K562 (cell line): ENCODE data around the gene RASGRP1. TPM values are rescaled to one million over a fixed set of nuclear protein-coding genes. Genes with fewer than 3 reads are reported as not detected.

ENCODE experiments used
- ATF1 ChIP-seq, 2 experiments: fragments of 450-650 bp in 1 of 2; IDR thresholded peaks; 2 replicates each; pipeline ENCODE4 v1.6.1; 2016; ENCODE audit warnings: missing compliant biosample characterization in 1 of 2, missing genetic modification characterization in 1 of 2
- BACH1 ChIP-seq: fragments of 200-800 bp; sonication (Bioruptor generic); IDR thresholded peaks from 2 replicates; pipeline ENCODE4 v1.6.1; 2016; ENCODE audit warnings: missing genetic modification characterization, missing compliant biosample characterization
- BRD9 ChIP-seq: fragments of 450-650 bp; IDR thresholded peaks from 2 replicates; pipeline ENCODE4 v1.6.1; 2018; ENCODE audit warnings: low read depth; ENCODE audit not compliant: partially characterized antibody
- CXXC5 ChIP-seq: fragments of 250-450 bp; sonication (Bioruptor Pico); IDR thresholded peaks from 2 replicates; pipeline ENCODE4 v1.8.0; 2022; ENCODE audit warnings: inconsistent platforms, mild to moderate bottlenecking, moderate library complexity
- FOXK2 ChIP-seq, 2 experiments: fragments of 450-650 bp; IDR thresholded peaks in 1 of 2; conservative IDR thresholded peaks in 1 of 2; 2 replicates each; pipeline ENCODE4 v1.6.1; 2016; ENCODE audit warnings: low read depth in 2 of 2, mild to moderate bottlenecking in 1 of 2
- HSF4 ChIP-seq: fragments of 250-450 bp; sonication (Bioruptor Pico); IDR thresholded peaks from 2 replicates; pipeline ENCODE4 v2.1.2; 2022; ENCODE audit warnings: mild to moderate bottlenecking, moderate library complexity, borderline replicate concordance
- JUND ChIP-seq, 2 experiments: IDR thresholded peaks; 2 replicates in 1 of 2; 3 replicates in 1 of 2; pipeline ENCODE4 v1.6.1; 2011; ENCODE audit warnings: borderline replicate concordance in 2 of 2, low read depth in 2 of 2, low read length in 2 of 2, improper control_type of control experiment in 1 of 2, missing biosample characterization in 1 of 2, missing genetic modification characterization in 1 of 2, missing genetic modification reagents in 1 of 2
- KAT2B ChIP-seq: IDR thresholded peaks from one replicate; pipeline ENCODE4 v1.6.1; 2012; ENCODE audit warnings: low read depth, mild to moderate bottlenecking, control low read depth, inconsistent platforms, low read length, moderate library complexity
- SOX6 ChIP-seq: fragments of 450-650 bp; IDR thresholded peaks from 2 replicates; pipeline ENCODE4 v1.6.1; 2014; ENCODE audit warnings: mild to moderate bottlenecking
- TEAD4 ChIP-seq, 2 experiments: sonication (generic) in 1 of 2; formaldehyde crosslinking in 1 of 2; IDR thresholded peaks; 2 replicates each; pipeline versions ENCODE4 v1.6.1 to v1.8.0; 2012 to 2022; ENCODE audit warnings: borderline replicate concordance in 1 of 2, inconsistent platforms in 1 of 2, low read length in 1 of 2, mild to moderate bottlenecking in 1 of 2, missing genetic modification reagents in 1 of 2
- TOE1 ChIP-seq, 2 experiments: fragments of 450-650 bp in 1 of 2; sonication (generic) in 1 of 2; formaldehyde crosslinking in 1 of 2; IDR thresholded peaks; 2 replicates each; pipeline versions ENCODE4 v1.7.1 to v1.8.0; 2016 to 2022; ENCODE audit warnings: borderline replicate concordance in 2 of 2, mild to moderate bottlenecking in 2 of 2, antibody characterized with exemption in 1 of 2, inconsistent platforms in 1 of 2, low read depth in 1 of 2, missing genetic modification reagents in 1 of 2, moderate library complexity in 1 of 2
- ZEB2 ChIP-seq: fragments of 450-650 bp; IDR thresholded peaks from 2 replicates; pipeline ENCODE4 v1.6.1; 2016
- polyA plus RNA-seq, 8 experiments: library from polyadenylated mRNA; depleted of rRNA in 4 of 8; stranded (reverse) in 5 of 8; unstranded in 3 of 8; fragments of >200 nt; fragmentation: Nextera tagmentation in 2 of 8; fragmentation: Illumina TruSeq in 1 of 8; extraction: Ambion mirVana in 2 of 8; extraction: Trizol in 1 of 8; gene quantifications; 2 replicates each; pipeline versions ENCODE4 v1.2.1 to v1.2.3, GENCODE V29; 2011 to 2014; ENCODE audit warnings: inconsistent platforms in 1 of 8, missing spikeins in 1 of 8
- total RNA-seq, 7 experiments: library from RNA; depleted of rRNA in 6 of 7; stranded (reverse); fragments of >200 nt in 6 of 7; fragmentation: Illumina TruSeq in 2 of 7; extraction: Trizol in 2 of 7; gene quantifications; 2 replicates each; pipeline versions ENCODE4 v1.2.1 to v1.2.3, GENCODE V29; 2011 to 2021; ENCODE audit warnings: low replicate concordance in 1 of 7
- TF ChIP-seq, protein P1 (sequence below): fragments of 450-650 bp; formaldehyde crosslinking; IDR thresholded peaks from 2 replicates; pipeline ENCODE4 v1.4.0; 2020; ENCODE audit warnings: mild to moderate bottlenecking, moderate library complexity
- TF ChIP-seq, protein P2 (sequence below): sonication (generic); formaldehyde crosslinking; IDR thresholded peaks from 2 replicates; pipeline ENCODE4 v1.8.0; 2022; ENCODE audit warnings: missing genetic modification reagents, mild to moderate bottlenecking, moderate library complexity, borderline replicate concordance
- TF ChIP-seq, protein P3 (sequence below): sonication (generic); formaldehyde crosslinking; IDR thresholded peaks from 2 replicates; pipeline ENCODE4 v1.5.0; 2020; ENCODE audit warnings: missing genetic modification reagents

Gene RASGRP1
- total and polyA plus RNA-seq, 9 of the 15 experiments (the other 6 are each of a cell fraction or from before 2014, with no cell fraction given): 0.14 to 0.72 (median 0.31) TPM

DNA sequence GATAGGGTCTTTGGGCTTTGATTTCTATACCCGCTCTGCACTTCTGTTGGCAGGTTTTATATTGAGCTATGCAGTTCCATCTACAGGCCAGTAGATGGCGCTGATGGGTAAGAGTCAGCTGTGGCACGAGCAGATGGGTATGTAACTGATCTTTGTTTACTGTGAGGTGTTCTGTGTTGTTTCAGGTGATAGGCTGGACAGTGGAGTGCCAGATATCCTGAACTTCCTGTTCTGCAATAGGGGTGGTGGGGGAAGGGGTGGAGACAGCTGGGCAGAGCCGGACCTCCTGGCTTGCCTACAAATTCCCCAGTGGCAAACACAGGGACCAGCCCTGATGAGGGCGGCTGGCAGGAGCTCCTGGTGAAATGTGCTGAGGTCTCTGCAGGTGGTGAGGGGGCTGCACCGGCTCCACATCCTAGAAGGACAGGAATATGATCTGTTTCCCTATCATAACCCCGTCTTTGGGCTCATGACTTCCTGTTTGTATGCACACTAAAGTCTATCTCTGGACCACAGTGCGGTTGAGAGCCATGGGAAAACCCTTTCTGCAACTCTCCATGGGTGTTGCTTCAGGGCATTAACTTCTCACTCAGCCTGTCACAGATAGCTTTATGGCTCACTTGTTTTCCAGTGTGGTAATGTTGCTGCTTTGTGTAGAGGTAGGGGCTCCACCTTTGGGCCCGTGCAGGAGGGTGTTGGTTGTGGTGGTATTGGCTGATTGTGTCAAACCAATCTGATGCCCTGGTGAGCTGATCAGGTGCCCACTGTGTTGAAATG, 124.1 kb downstream of the RASGRP1 start (continued):
- TF ChIP-seq TEAD4 (IDR thresholded peaks at IDR 0.05; ENCODE audit: low read length) (peak; percentile 27; the same call in 1 of the 2 replicates), TEAD4 (CRISPR knock-in tag; IDR thresholded peaks at IDR 0.05; ENCODE audit: borderline replicate concordance) (no peak), SOX6 (peak; percentile 52), BACH1 (no peak), CXXC5 (CRISPR knock-in tag) (peak; percentile 31; the same call in 1 of the 2 replicates), BRD9 (peak; percentile 33), FOXK2 (conservative IDR thresholded peaks at IDR 0.05 in 1 of 2, IDR thresholded peaks at IDR 0.05 in 1 of 2; ENCODE audit: low read depth in 2 of 2) (peak; percentile 90 to 92), KAT2B (no peak), TOE1 (IDR thresholded peaks at IDR 0.05; ENCODE audit: borderline replicate concordance) (no peak), TOE1 (CRISPR knock-in tag; IDR thresholded peaks at IDR 0.05; ENCODE audit: borderline replicate concordance, low read depth) (no peak), HSF4 (CRISPR knock-in tag) (no peak), ATF1 (CRISPR knock-in tag; IDR thresholded peaks at IDR 0.05) (no peak), ATF1 (tag; IDR thresholded peaks at IDR 0.05) (0 out of 2 replicates have a peak, but pooled peaks have one; percentile 10), ZEB2 (peak; percentile 72; the same call in 1 of the 2 replicates), JUND (IDR thresholded peaks at IDR 0.05; ENCODE audit: borderline replicate concordance, low read depth, low read length) (no peak), JUND (tag; IDR thresholded peaks at IDR 0.05; ENCODE audit: borderline replicate concordance, low read depth, low read length) (peak; percentile 18; the same call in 1 of the 3 replicates)
- TF ChIP-seq, protein P1, sequence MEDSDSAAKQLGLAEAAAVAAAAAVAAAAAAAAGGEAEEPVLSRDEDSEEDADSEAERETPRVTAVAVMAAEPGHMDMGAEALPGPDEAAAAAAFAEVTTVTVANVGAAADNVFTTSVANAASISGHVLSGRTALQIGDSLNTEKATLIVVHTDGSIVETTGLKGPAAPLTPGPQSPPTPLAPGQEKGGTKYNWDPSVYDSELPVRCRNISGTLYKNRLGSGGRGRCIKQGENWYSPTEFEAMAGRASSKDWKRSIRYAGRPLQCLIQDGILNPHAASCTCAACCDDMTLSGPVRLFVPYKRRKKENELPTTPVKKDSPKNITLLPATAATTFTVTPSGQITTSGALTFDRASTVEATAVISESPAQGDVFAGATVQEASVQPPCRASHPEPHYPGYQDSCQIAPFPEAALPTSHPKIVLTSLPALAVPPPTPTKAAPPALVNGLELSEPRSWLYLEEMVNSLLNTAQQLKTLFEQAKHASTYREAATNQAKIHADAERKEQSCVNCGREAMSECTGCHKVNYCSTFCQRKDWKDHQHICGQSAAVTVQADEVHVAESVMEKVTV (CRISPR knock-in tag): peak; percentile 43
- TF ChIP-seq, protein P2, sequence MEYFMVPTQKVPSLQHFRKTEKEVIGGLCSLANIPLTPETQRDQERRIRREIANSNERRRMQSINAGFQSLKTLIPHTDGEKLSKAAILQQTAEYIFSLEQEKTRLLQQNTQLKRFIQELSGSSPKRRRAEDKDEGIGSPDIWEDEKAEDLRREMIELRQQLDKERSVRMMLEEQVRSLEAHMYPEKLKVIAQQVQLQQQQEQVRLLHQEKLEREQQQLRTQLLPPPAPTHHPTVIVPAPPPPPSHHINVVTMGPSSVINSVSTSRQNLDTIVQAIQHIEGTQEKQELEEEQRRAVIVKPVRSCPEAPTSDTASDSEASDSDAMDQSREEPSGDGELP (CRISPR knock-in tag): peak; percentile 92
- TF ChIP-seq, protein P3, sequence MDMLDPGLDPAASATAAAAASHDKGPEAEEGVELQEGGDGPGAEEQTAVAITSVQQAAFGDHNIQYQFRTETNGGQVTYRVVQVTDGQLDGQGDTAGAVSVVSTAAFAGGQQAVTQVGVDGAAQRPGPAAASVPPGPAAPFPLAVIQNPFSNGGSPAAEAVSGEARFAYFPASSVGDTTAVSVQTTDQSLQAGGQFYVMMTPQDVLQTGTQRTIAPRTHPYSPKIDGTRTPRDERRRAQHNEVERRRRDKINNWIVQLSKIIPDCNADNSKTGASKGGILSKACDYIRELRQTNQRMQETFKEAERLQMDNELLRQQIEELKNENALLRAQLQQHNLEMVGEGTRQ: 0 out of 2 replicates have a peak, but pooled peaks have one; percentile 16
